Measurements from ENCODE around the gene XPNPEP2. TPM values are rescaled to one million over a fixed set of nuclear protein-coding genes. Genes with fewer than 3 reads are reported as not detected.

Gene XPNPEP2
- total and polyA plus RNA-seq, 8 donors: 2.6 to 11.0 (median 7.1) TPM

GRCh38 chrX:129754056-129755024 is 15.6 kb downstream of the XPNPEP2 start:
- DNase-seq: no peak
- no peak for ATAC-seq
- H3K4me1 ChIP-seq: peaks cover 0 to 16% of the 10 kb centered on the region in 2 donors
- no peaks in the 10 kb centered on the region for H3K9me3 ChIP-seq
- no peak for TF ChIP-seq CTCF (IDR thresholded peaks at IDR 0.05)
- no peaks in the 10 kb centered on the region for H3K27me3 ChIP-seq
- H3K27ac ChIP-seq: no peak overlapping the region
- no peaks in the 10 kb centered on the region for H3K36me3 ChIP-seq
- intact Hi-C loops (cut with DNase I): no loop called here
- H3K4me3 ChIP-seq: no peak overlapping the region

DNA sequence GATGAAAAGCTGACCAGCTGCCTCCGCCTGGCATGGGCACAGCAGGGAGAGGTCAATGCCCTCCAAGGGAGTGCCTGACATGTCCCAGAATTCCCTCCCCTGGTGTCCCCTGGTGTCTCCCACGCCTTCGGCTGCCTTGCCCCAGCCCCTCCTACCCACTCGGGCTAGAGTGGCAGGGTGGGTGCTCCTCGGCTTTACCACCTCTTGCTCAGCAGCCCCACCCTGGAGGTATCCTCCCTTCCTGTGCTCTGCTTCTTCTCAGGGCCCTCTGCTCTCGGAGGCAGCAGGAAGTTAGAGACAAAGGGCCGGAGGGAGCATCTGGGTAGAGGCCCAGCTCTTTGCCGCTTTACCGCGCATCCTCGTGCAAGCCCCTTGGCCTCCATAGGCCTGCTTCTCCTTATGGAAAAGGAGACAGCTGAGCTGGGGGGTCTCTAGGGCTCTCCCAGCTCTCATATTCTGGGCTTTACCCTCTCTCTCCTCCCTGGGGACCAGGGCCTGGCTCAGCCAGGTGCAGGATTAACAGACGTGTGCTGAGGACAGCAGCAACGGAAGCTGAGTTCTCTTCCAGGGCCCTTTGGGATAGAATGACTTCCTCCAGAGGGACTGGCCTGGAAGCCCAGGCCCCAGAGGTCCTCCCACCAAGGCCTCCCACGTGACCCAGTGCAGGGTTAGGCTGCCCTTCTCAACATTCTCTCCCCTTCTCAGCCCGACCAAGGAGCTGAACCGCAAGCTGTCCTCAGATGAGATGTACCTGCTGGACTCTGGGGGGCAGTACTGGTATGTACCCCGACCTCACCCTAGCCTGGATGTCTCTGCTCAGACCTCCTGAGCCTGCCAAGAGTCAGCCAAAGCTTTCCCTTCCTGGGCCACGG is 17.2 kb downstream of the XPNPEP2 start:
- Histone ChIP-seq H3K27me3 (no peaks in the 10 kb centered on the region), H3K27ac (no peak overlapping the region), H3K36me3 (no peaks in the 10 kb centered on the region), H3K4me3 (no peak overlapping the region), H3K9me3 (no peaks in the 10 kb centered on the region), H3K4me1 (peaks cover 0 to 30% of the 10 kb centered on the region in 2 donors)
- DNase-seq: no peak
- no peak for ATAC-seq
- intact Hi-C loops (cut with DNase I): no loop called here
- TF ChIP-seq CTCF (IDR thresholded peaks at IDR 0.05): no peak

DNA sequence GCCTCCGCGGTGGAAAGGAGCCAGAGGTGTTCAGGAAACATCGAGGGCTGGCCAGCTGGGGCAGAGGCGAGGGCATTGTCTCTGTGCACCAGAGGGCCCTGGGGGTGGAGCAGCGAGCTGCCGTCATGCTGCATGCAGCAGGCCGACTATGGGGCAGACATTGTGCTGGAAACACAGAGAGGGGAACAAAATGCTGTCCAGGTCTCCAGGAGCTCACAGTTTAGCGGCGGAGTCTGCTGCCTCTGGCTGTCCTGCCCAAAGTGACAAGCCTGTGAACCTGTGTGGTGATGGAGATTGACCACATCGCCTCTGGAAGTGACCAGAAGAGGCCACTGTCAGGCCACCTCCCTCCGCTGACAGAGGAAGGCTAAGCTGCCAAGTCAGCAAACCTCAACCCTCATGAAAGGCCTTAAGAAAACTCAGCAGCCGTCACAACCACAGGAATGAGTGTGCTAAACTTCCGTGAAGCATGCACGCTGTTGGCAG is 20.8 kb downstream of the XPNPEP2 start:
- Histone ChIP-seq H3K4me1 (peaks cover 0 to 30% of the 10 kb centered on the region in 2 donors), H3K27ac (peak overlapping the region in 1 of 2 donors; percentile 78), H3K4me3 (no peak overlapping the region), H3K36me3 (no peaks in the 10 kb centered on the region), H3K27me3 (no peaks in the 10 kb centered on the region), H3K9me3 (no peaks in the 10 kb centered on the region)
- peak in 2 of 4 donors; percentile 70 to 72 for DNase-seq
- TF ChIP-seq CTCF (IDR thresholded peaks at IDR 0.05): no peak
- intact Hi-C loops (cut with DNase I): no loop called here
- peak; percentile 81 for ATAC-seq

DNA sequence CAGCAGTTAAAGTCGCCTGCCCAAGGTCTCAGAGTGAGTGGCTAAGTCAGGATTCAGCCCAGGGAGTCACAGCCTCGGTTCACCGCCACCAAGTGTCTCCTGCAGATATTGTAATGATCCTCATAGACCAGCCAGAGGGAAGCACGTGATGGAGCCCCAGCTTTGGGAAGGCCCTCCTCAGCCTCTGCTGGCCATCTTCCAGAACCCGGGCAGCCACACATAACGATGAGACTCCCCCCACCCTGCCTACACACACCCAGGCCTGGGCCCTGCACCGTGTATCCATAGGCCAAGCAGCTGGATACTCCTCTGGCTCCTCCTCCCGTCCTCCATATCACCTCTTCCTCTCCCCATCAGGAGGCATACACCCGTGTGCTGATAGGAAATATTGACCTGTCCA is 21.4 kb downstream of the XPNPEP2 start:
- Histone ChIP-seq H3K4me3 (no peak overlapping the region), H3K4me1 (peaks cover 0 to 30% of the 10 kb centered on the region in 2 donors), H3K9me3 (no peaks in the 10 kb centered on the region), H3K27ac (peak overlapping the region in 1 of 2 donors; percentile 78), H3K27me3 (no peaks in the 10 kb centered on the region), H3K36me3 (no peaks in the 10 kb centered on the region)
- DNase-seq (no peak), ATAC-seq (peak; percentile 17)
- intact Hi-C loops (cut with DNase I): no loop called here
- TF ChIP-seq CTCF (IDR thresholded peaks at IDR 0.05): no peak
